DMS79 treated with DMSO at 0.1 percent for 48 hours (cell line): Measurements from ENCODE around the gene USH2A.

Experiments used
- DNase-seq: peaks from one replicate; lab custom pipeline; 2025; lab: John Stamatoyannopoulos, UW

USH2A gene

DNA sequence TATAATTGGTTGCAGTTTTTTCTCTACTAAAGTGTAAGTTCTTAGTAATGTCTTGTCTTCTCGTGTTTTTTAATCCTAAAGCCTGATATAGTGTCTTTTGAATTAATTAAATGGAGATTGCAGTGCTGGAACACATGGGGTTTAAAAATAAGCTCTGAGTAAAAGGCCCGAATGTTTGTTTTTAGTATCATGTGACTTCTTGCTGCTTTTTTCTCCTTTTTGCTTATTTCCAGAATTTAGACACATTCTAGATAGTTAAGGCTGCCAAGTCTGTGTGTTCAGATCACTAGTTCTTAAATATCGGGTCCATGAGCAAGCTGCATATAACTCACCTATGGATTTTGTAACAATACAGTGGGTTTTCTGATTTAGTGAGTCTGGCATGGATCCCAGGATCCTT lies 828.6 kb downstream of the USH2A start:
- no peak for DNase-seq

DNA sequence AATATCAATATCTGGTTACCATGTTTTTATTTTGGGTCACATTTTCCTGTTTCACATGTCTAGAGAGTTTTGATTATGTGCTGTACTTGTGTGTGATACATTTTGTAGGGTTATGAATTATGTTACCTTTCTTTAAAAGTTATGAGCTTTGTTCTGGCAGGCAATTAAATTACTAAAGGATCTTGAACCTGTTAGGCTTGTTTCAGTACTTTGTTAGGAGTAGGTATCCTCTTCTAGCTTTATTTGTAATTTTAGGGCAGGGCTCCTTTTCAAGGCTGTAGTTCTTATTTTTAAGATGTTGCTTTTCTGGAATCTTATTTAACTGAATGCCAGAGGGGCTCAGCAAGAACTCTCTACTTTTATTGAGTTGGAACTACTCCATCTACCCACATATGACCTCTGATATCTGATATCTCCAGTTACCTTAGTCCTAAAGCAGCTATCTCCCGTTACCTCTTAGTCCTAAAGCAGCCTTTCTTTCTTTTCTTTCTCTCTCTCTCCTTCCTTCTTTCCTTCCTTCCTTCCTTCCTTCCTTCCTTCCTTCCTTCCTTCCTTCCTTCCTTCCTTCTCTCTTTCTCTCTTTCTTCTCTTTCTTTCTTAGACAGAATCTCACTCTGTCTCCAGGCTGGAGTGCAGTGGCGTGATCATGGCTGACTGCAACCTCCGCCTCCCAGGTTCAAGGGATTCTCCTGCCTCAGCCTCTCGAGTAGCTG lies 832.3 kb downstream of the USH2A start:
- no peak for DNase-seq

DNA sequence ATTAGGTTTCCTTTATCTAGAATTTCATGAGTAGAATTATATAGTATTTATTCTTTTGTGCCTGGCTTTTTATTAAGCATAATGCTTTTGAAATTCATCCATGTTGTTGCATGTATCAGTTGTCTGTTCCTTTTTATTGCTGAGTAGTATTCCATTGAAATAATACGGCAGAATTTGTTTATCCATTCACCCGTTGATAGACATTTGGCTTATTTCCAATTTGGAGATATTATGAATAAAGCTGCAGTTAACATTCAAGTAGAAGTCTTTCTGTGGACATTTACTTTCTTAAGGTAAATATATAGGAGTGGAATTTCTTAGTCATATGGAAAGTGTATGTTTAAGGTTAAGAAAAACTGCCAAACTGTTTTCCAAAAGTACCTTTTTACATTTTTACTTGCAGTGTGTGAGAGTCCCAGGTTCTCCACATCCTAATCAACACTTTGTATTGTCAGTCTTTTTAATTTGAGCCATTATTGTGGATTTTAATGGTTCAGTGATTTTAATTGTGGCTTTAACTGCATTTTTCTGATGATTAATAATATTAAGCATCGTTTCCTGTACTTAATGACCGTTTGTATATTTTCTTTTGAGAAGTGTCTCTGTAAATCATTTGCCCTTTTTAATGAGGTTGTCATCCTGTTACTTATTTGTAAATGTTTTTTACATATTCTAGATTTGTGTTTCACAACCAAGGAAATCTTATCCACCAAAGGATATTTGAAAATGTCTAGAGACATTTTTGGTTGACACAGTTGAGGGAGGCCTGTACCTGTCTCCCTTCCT lies 833.4 kb downstream of the USH2A start:
- DNase-seq, result no peak

DNA sequence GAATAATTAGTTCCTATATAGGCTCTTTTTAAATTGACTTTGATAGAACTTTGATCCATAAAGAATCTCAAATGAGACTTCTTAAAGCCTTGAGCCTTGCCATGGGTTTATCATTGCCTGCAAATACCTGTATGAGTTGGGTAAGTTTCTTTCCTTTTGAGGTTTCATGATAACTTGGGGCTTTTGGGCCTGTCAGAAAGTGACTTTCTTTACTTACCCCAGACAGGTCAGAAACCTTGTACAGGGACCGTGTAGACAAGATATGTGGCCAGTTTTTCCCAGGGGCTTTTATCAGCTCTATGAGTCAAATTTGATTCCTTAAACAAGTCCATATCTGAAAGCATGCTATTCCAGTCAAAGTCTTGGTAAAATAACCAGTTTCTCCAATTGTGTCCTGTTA lies 838.9 kb downstream of the USH2A start:
- no peak for DNase-seq

DNA sequence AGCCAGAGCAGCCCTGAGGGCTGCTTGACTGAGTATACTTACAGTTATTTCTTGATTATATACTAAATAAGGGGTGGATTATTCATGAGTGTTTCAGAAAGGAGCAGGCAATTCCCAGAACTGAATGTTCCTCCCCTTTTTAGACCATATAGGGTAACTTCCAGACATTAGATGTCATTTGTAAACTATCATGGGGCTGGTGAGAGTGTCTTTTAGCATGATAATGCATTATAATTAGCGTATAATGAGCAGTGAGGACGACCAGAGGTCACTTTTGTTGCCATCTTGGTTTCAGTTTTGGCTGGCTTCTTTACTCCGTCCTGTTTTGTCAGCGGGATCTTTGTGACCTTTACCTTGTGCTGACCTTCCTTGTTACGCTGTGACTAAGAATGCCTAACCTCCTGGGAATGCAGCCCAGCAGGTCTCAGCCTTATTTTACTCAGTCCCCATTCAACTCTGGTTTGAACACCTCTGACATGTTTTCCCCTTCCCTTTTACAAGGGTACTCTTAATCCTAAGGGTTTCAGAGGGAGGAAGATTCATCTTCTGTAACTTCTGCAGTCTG lies 840.0 kb downstream of the USH2A start:
- no peak for DNase-seq

DNA sequence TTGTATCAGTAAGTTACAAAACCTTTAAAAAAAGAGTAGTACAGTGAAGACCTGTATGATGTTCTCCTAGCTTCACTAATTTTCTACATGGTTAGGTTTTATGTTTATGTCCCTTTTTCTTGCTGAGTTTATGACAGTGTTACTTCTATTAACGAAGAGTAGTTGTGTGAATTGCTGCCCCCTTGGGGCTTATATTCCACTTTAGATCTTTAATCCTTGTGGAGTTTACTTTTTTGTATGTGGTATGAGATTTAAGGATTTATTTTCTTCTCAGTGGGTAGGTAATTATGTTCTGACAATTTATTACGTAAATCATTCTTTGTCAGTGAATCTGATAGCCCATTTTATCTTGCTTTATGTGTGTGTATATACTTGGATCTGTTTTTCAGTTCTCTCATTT lies 841.4 kb downstream of the USH2A start:
- DNase-seq, result no peak
